H1 (cell line): ENCODE measurements around the gene NPIPA5. TPM values are rescaled to one million over a fixed set of nuclear protein-coding genes. Genes with fewer than 3 reads are reported as not detected.
"Not testable (repeated sequence)": the region's sequence is repeated elsewhere in the genome, so short reads cannot be mapped to it uniquely, and the experiment has no call there.

Experiments used
- CTCF ChIA-PET: fragments of 300-600 bp; sonication (Branson Sonifier 250); formaldehyde crosslinking; loops from one replicate; lab custom pipeline; 2021; ENCODE audit not compliant: partially characterized antibody; lab: Charles Lee
- POLR2A ChIA-PET: fragments of 300-600 bp; sonication (Branson Sonifier 250); formaldehyde crosslinking; loops from one replicate; lab custom pipeline; 2021; ENCODE audit warnings: inconsistent platforms; ENCODE audit not compliant: partially characterized antibody; lab: Charles Lee
- DNase-seq, 2 experiments: peaks; one replicate each; pipeline versions ENCODE4 v3.0.0 to v3.0.0-alpha.2; 2010 to 2022; ENCODE audit warnings: low spot score in 2 of 2, low read depth in 1 of 2, mixed read lengths in 1 of 2
- FAIRE-seq: peaks from 2 replicates; lab custom pipeline; 2011; peaks lifted over from hg19 to GRCh38; lab: Jason Lieb, UNC
- H2AFZ ChIP-seq: 2 replicates; pipeline ENCODE4 v1.8.1; 2012; ENCODE audit warnings: low read length, inconsistent platforms
- H2AK5ac ChIP-seq: 2 replicates; pipeline ENCODE4 v1.6.1; 2013; ENCODE audit warnings: low read depth, low read length
- H2BK120ac ChIP-seq: replicated peaks from 2 replicates; pipeline ENCODE3; 2013; ENCODE audit warnings: low read depth, low read length, inconsistent platforms
- H2BK12ac ChIP-seq: 2 replicates; pipeline ENCODE4 v1.6.1; 2013; ENCODE audit warnings: low read depth, low read length
- H2BK15ac ChIP-seq: 2 replicates; pipeline ENCODE4 v1.6.1; 2013; ENCODE audit warnings: low read length
- H2BK20ac ChIP-seq: 2 replicates; pipeline ENCODE4 v1.6.1; 2013; ENCODE audit warnings: low read length
- H2BK5ac ChIP-seq: 2 replicates; pipeline ENCODE4 v1.6.1; 2013; ENCODE audit warnings: low read depth, low read length
- H3K14ac ChIP-seq: 2 replicates; pipeline ENCODE4 v1.6.1; 2013; ENCODE audit warnings: inconsistent platforms; ENCODE audit not compliant: insufficient read length
- H3K18ac ChIP-seq: 2 replicates; pipeline ENCODE4 v1.6.1; 2013; ENCODE audit warnings: low read length; ENCODE audit errors: extremely low read depth
- H3K23ac ChIP-seq: 2 replicates; pipeline ENCODE4 v1.6.1; 2013; ENCODE audit warnings: inconsistent platforms; ENCODE audit not compliant: insufficient read length
- H3K23me2 ChIP-seq: 2 replicates; pipeline ENCODE4 v1.6.1; 2013; ENCODE audit warnings: low read depth, low read length
- H3K27ac ChIP-seq: 2 replicates; pipeline ENCODE4 v1.6.1; 2011; ENCODE audit warnings: low read depth, low read length, inconsistent platforms
- H3K27me3 ChIP-seq, 4 experiments: replicated peaks in 1 of 4; 1 replicate in 1 of 4; 2 replicates in 3 of 4; pipeline versions ENCODE4 v1.6.1 to v1.8.1; 2011 to 2013; ENCODE audit warnings: low read length in 3 of 4, mild to moderate bottlenecking in 3 of 4, inconsistent platforms in 2 of 4, mixed read lengths in 2 of 4, moderate library complexity in 1 of 4; ENCODE audit not compliant: control insufficient read depth in 3 of 4, insufficient read depth in 3 of 4; ENCODE audit errors: extremely low read depth in 1 of 4
- H3K36me3 ChIP-seq, 4 experiments: 2 replicates each; pipeline versions ENCODE4 v1.6.1 to v1.8.1; 2011 to 2013; ENCODE audit warnings: mild to moderate bottlenecking in 4 of 4, low read length in 3 of 4, moderate library complexity in 2 of 4, control low read depth in 1 of 4, inconsistent platforms in 1 of 4; ENCODE audit not compliant: insufficient read depth in 4 of 4, control insufficient read depth in 2 of 4
- H3K4ac ChIP-seq: replicated peaks from 2 replicates; pipeline ENCODE3; 2013; ENCODE audit warnings: low read length, low read depth, mixed read lengths, inconsistent platforms; ENCODE audit not compliant: insufficient read length
- H3K4me1 ChIP-seq, 4 experiments: replicated peaks in 1 of 4; 1 replicate in 1 of 4; 2 replicates in 3 of 4; pipeline versions ENCODE4 v1.6.1 to v1.8.1; 2011 to 2013; ENCODE audit warnings: low read length in 3 of 4, inconsistent platforms in 2 of 4, mixed read lengths in 1 of 4; ENCODE audit not compliant: insufficient read depth in 4 of 4, control insufficient read depth in 3 of 4
- H3K4me2 ChIP-seq, 2 experiments: 2 replicates each; pipeline versions ENCODE4 v1.6.1 to v1.8.1; 2011 to 2013; ENCODE audit warnings: low read depth in 2 of 2, low read length in 2 of 2, control low read depth in 1 of 2, inconsistent platforms in 1 of 2, mild to moderate bottlenecking in 1 of 2; ENCODE audit not compliant: insufficient read depth in 1 of 2
- H3K4me3 ChIP-seq, 4 experiments: fragments of 200-600, 300-600 bp in 1 of 4; sonication (generic), shearing (Covaris generic), sonication (Bioruptor Twin) in 1 of 4; 2 replicates each; pipeline versions ENCODE4 v1.5.1 to v1.8.1; 2011 to 2016; ENCODE audit warnings: low read length in 4 of 4, low read depth in 3 of 4, control low read depth in 2 of 4, inconsistent platforms in 2 of 4, mild to moderate bottlenecking in 2 of 4, mixed read lengths in 1 of 4, moderate library complexity in 1 of 4; ENCODE audit not compliant: insufficient read depth in 2 of 4; ENCODE audit errors: extremely low read depth in 1 of 4
- H3K56ac ChIP-seq: replicated peaks from 2 replicates; pipeline ENCODE3; 2013; ENCODE audit warnings: low read depth, mild to moderate bottlenecking, mixed read lengths, low read length, inconsistent platforms; ENCODE audit not compliant: insufficient read length
- H3K79me1 ChIP-seq: 2 replicates; pipeline ENCODE4 v1.6.1; 2013; ENCODE audit warnings: low read depth, low read length, control low read depth
- H3K79me2 ChIP-seq, 2 experiments: 2 replicates each; pipeline versions ENCODE4 v1.6.1 to v1.8.1; 2012 to 2013; ENCODE audit warnings: low read length in 2 of 2, mild to moderate bottlenecking in 2 of 2, inconsistent platforms in 1 of 2; ENCODE audit not compliant: insufficient read depth in 2 of 2, control insufficient read depth in 1 of 2
- H3K9ac ChIP-seq, 4 experiments: replicated peaks in 1 of 4; 1 replicate in 1 of 4; 2 replicates in 3 of 4; pipeline versions ENCODE4 v1.6.1 to v1.8.1; 2011 to 2013; ENCODE audit warnings: low read depth in 3 of 4, low read length in 3 of 4, control low read depth in 2 of 4, mild to moderate bottlenecking in 2 of 4, moderate library complexity in 2 of 4, inconsistent platforms in 1 of 4; ENCODE audit errors: extremely low read depth in 1 of 4
- H3K9me3 ChIP-seq, 2 experiments: 2 replicates each; pipeline versions ENCODE4 v1.6.1 to v1.8.1; 2012 to 2013; ENCODE audit warnings: mild to moderate bottlenecking in 2 of 2, moderate library complexity in 2 of 2, control low read depth in 1 of 2, inconsistent platforms in 1 of 2, low read depth in 1 of 2, low read length in 1 of 2, mixed read lengths in 1 of 2; ENCODE audit not compliant: insufficient read depth in 2 of 2
- H4K20me1 ChIP-seq, 2 experiments: replicated peaks in 1 of 2; 2 replicates each; pipeline versions ENCODE3 to v1.8.1; 2011 to 2013; ENCODE audit warnings: inconsistent platforms in 2 of 2, low read length in 2 of 2, mild to moderate bottlenecking in 1 of 2; ENCODE audit not compliant: insufficient read depth in 2 of 2, control insufficient read depth in 1 of 2
- H4K5ac ChIP-seq: 2 replicates; pipeline ENCODE4 v1.6.1; 2013; ENCODE audit warnings: low read length, low read depth, mixed read lengths, inconsistent platforms; ENCODE audit not compliant: insufficient read length
- H4K8ac ChIP-seq: 2 replicates; pipeline ENCODE4 v1.8.0; 2013; ENCODE audit warnings: mild to moderate bottlenecking, moderate library complexity, low read length, inconsistent platforms; ENCODE audit not compliant: insufficient read depth; ENCODE audit errors: extremely low read depth
- H4K91ac ChIP-seq: replicated peaks from 2 replicates; pipeline ENCODE3; 2013; ENCODE audit warnings: low read length, mixed read lengths, inconsistent platforms; ENCODE audit not compliant: insufficient read length
- whole genome bisulfite sequencing, 2 experiments: shearing (Covaris generic) in 1 of 2; methylation state at CpG; one replicate each; pipeline versions ENCODE4 v1.1.6 to v1.1.7; 2013 to 2015; ENCODE audit warnings: low lambda C conversion rate in 2 of 2, mixed read lengths in 2 of 2, inconsistent platforms in 1 of 2, low coverage in 1 of 2, missing lambda C conversion rate in 1 of 2; ENCODE audit not compliant: insufficient replicate concordance in 2 of 2, insufficient coverage in 1 of 2, insufficient read length in 1 of 2; ENCODE audit errors: extremely low coverage in 1 of 2, missing lambda C conversion rate in 1 of 2; 5-methylcytosine and 5-hydroxymethylcytosine counted together
- long read RNA-seq, 2 experiments: library from RNA in 1 of 2; library from capped mRNA in 1 of 2; stranded (forward); transcript quantifications; one replicate each; pipeline ENCODE4 v2.0.0, GENCODE V29; 2021; ENCODE audit warnings: inconsistent platforms in 1 of 2
- polyA minus RNA-seq, 3 experiments: library from RNA; depleted of rRNA, polyadenylated mRNA; stranded (reverse); fragments of >200 nt; gene quantifications; 1 replicate in 2 of 3; 2 replicates in 1 of 3; pipeline ENCODE4 v1.2.3, GENCODE V29; 2011
- polyA plus RNA-seq, 7 experiments: library from polyadenylated mRNA; depleted of rRNA in 3 of 7; stranded (reverse) in 5 of 7; unstranded in 2 of 7; fragments of >200 nt in 5 of 7; fragments of 200-250 nt in 2 of 7; gene quantifications; 1 replicate in 5 of 7; 2 replicates in 1 of 7; 4 replicates in 1 of 7; pipeline versions ENCODE4 v1.2.1 to v1.2.3, GENCODE V29; 2011 to 2013; ENCODE audit warnings: missing spikeins in 2 of 7, mixed read lengths in 2 of 7
- total RNA-seq: library from RNA; stranded (reverse); fragmentation: NEBNext Ultra II Directional; extraction: Animal tissue kit (Norgen Biotek cat#: 25700); gene quantifications from 2 replicates; pipeline ENCODE4 v1.2.1, GENCODE V29; 2021

Gene NPIPA5
- total RNA-seq = 0.61 and 1.0 TPM in 2 replicates
- 3.5 and 4.1 TPM in 2 replicates for polyA plus RNA-seq (2011; rRNA removed)
- polyA plus RNA-seq (2011; cell fraction: cytosol; rRNA removed) = 4.4 TPM
- 4.3 TPM for polyA plus RNA-seq (2011; cell fraction: nucleus; rRNA removed)
- polyA plus RNA-seq (2012, experiment 1 of 2) = 1.1 to 6.5 TPM (median 4.3 TPM) in 4 replicates
- polyA plus RNA-seq (2012, experiment 2 of 2) = 4.0 TPM
- polyA plus RNA-seq (2013, experiment 1 of 2) = 3.7 TPM
- polyA plus RNA-seq (2013, experiment 2 of 2) = 4.0 TPM
- polyA minus RNA-seq (2011; rRNA and poly(A)+ RNA removed) = 0.80 and 1.1 TPM in 2 replicates
- not detected for polyA minus RNA-seq (2011; cell fraction: cytosol; rRNA and poly(A)+ RNA removed)
- 0.80 TPM for polyA minus RNA-seq (2011; cell fraction: nucleus; rRNA and poly(A)+ RNA removed)
- long read RNA-seq, experiment 1 = 0 reads
- long read RNA-seq, experiment 2 = 0 reads

DNA sequence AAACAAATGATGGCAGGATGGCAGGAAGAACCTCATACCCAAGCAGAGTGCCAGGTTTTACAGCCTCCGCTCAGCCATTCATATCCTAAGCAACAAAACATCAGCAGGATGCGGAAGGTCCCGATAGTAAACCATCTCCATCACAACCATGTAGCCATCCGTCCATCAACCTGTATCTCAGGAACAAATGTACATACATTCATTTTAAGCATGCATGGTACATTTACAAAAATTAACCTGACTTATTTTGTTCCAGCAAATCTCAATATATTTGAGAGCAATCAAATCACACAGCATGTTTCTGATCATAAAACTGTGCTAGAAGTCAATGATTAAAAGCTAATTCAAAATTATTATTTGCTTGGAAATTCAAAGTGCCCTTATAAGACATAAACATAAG, at the start of gene NPIPA5:
NPIPA5 (minus strand) TSS at position 101 of the 400 bp plus-strand sequence; CDS start at position 101, 0 bp downstream.
- H3K23me2 ChIP-seq, H2BK15ac ChIP-seq, H4K8ac ChIP-seq, DNase-seq, H3K9ac ChIP-seq, H3K14ac ChIP-seq, H3K18ac ChIP-seq, H3K23ac ChIP-seq, H3K79me1 ChIP-seq, H2BK5ac ChIP-seq, H3K79me2 ChIP-seq, H3K4me1 ChIP-seq, H3K4me3 ChIP-seq, H3K4me2 ChIP-seq, H2AK5ac ChIP-seq, H3K9me3 ChIP-seq, FAIRE-seq, H2AFZ ChIP-seq, H2BK12ac ChIP-seq, H3K56ac ChIP-seq, H4K91ac ChIP-seq, H4K5ac ChIP-seq, H3K4ac ChIP-seq, H3K36me3 ChIP-seq, POLR2A ChIA-PET, H2BK120ac ChIP-seq, H3K27me3 ChIP-seq, H2BK20ac ChIP-seq, H3K27ac ChIP-seq, H4K20me1 ChIP-seq, CTCF ChIA-PET: not testable (repeated sequence)
- no CpG with 5 or more reads among the region's 4 CpGs for WGBS, 2 experiments
